Mammary epithelial cell (primary cell): ENCODE results near the gene ADCY10.

Experiments used
- CTCF ChIP-seq, 2 donors: IDR thresholded peaks in 1 of 2; conservative IDR thresholded peaks in 1 of 2; 2 replicates each; pipeline ENCODE4 v1.5.1; 2011 to 2012; ENCODE audit warnings: inconsistent platforms in 2 of 2, low read length in 2 of 2, mild to moderate bottlenecking in 2 of 2, control low read depth in 1 of 2, low read depth in 1 of 2; ENCODE audit not compliant: insufficient read depth in 1 of 2; ENCODE audit errors: extremely low read depth in 1 of 2
- EZH2 ChIP-seq: IDR thresholded peaks from 2 replicates; pipeline ENCODE4 v1.6.1; 2012; ENCODE audit warnings: low read length, inconsistent platforms, borderline replicate concordance

- no peak for TF ChIP-seq CTCF (conservative IDR thresholded peaks at IDR 0.05 in 1 of 2, IDR thresholded peaks at IDR 0.05 in 1 of 2; ENCODE audit: extremely low read depth in 1 of 2, insufficient read depth in 1 of 2, low read depth in 1 of 2, low read length in 2 of 2)
- no peak for TF ChIP-seq EZH2
Observed at GRCh38 chr1:167879508-167879907, 34.4 kb downstream of the ADCY10 start.
